ENCODE data around the gene MARCHF3. TPM values are rescaled to one million over a fixed set of nuclear protein-coding genes. Genes with fewer than 3 reads are reported as not detected.

MARCHF3 gene
- total RNA-seq, 1 experiment from 2014 or later, result 16.1 TPM

GRCh38 chr5:126866851-126867636 lies 163.3 kb downstream of the MARCHF3 start:
- no peak for TF ChIP-seq ATF2 (CRISPR knock-in tag; IDR thresholded peaks at IDR 0.05; ENCODE audit: borderline replicate concordance, low read depth)
- no peak for TF ChIP-seq ZNF512 (CRISPR knock-in tag; IDR thresholded peaks at IDR 0.05; ENCODE audit: borderline replicate concordance)
- no peak for TF ChIP-seq ATF6 (CRISPR knock-in tag; IDR thresholded peaks at IDR 0.05)
- TF ChIP-seq SMAD4 (CRISPR knock-in tag; IDR thresholded peaks at IDR 0.05), result no peak
- no peak for TF ChIP-seq RORB (CRISPR knock-in tag; IDR thresholded peaks at IDR 0.05)
- TF ChIP-seq ELF4 (CRISPR knock-in tag; IDR thresholded peaks at IDR 0.05; ENCODE audit: low read depth), result no peak
- TF ChIP-seq, protein P1, sequence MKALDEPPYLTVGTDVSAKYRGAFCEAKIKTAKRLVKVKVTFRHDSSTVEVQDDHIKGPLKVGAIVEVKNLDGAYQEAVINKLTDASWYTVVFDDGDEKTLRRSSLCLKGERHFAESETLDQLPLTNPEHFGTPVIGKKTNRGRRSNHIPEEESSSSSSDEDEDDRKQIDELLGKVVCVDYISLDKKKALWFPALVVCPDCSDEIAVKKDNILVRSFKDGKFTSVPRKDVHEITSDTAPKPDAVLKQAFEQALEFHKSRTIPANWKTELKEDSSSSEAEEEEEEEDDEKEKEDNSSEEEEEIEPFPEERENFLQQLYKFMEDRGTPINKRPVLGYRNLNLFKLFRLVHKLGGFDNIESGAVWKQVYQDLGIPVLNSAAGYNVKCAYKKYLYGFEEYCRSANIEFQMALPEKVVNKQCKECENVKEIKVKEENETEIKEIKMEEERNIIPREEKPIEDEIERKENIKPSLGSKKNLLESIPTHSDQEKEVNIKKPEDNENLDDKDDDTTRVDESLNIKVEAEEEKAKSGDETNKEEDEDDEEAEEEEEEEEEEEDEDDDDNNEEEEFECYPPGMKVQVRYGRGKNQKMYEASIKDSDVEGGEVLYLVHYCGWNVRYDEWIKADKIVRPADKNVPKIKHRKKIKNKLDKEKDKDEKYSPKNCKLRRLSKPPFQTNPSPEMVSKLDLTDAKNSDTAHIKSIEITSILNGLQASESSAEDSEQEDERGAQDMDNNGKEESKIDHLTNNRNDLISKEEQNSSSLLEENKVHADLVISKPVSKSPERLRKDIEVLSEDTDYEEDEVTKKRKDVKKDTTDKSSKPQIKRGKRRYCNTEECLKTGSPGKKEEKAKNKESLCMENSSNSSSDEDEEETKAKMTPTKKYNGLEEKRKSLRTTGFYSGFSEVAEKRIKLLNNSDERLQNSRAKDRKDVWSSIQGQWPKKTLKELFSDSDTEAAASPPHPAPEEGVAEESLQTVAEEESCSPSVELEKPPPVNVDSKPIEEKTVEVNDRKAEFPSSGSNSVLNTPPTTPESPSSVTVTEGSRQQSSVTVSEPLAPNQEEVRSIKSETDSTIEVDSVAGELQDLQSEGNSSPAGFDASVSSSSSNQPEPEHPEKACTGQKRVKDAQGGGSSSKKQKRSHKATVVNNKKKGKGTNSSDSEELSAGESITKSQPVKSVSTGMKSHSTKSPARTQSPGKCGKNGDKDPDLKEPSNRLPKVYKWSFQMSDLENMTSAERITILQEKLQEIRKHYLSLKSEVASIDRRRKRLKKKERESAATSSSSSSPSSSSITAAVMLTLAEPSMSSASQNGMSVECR (CRISPR knock-in tag; IDR thresholded peaks at IDR 0.05; ENCODE audit: borderline replicate concordance), result no peak
- no peak for TF ChIP-seq TCF7 (CRISPR knock-in tag; IDR thresholded peaks at IDR 0.05; ENCODE audit: low read depth)
- TF ChIP-seq IRF1 (CRISPR knock-in tag; IDR thresholded peaks at IDR 0.05), result no peak
- no peak for TF ChIP-seq ETV6 (CRISPR knock-in tag; IDR thresholded peaks at IDR 0.05)
- no peak for TF ChIP-seq ATF1 (CRISPR knock-in tag; IDR thresholded peaks at IDR 0.05)
- no peak for TF ChIP-seq CTCF (IDR thresholded peaks at IDR 0.05)
- no peak for TF ChIP-seq GRHL2 (CRISPR knock-in tag; IDR thresholded peaks at IDR 0.05; ENCODE audit: insufficient replicate concordance, severe bottlenecking)
- no peak for TF ChIP-seq TP53 (CRISPR knock-in tag; IDR thresholded peaks at IDR 0.05)
- no peak for TF ChIP-seq SP1 (CRISPR knock-in tag; conservative IDR thresholded peaks at IDR 0.05)
- no peak for TF ChIP-seq NR3C1 (CRISPR knock-in tag; conservative IDR thresholded peaks at IDR 0.05; ENCODE audit: low read depth)
- no peak for TF ChIP-seq TEAD1 (CRISPR knock-in tag; IDR thresholded peaks at IDR 0.05)
- no peak for TF ChIP-seq SMAD3 (CRISPR knock-in tag; IDR thresholded peaks at IDR 0.05; ENCODE audit: borderline replicate concordance)
- TF ChIP-seq ZNF532 (CRISPR knock-in tag; IDR thresholded peaks at IDR 0.05; ENCODE audit: borderline replicate concordance), result no peak
- ATAC-seq (no peak), DNase-seq (ENCODE audit: low spot score) (no peak)
- peaks cover 18% of the 10 kb centered on the region for H3K4me1 Mint-ChIP-seq
- ChIA-PET POLR2A (interaction anchor here (0.6 kb wide), 1 partner anchor 51 kb away, joined by 4 read pairs; no protein-coding TSS in a partner anchor), CTCF (no interaction called here)
- no peak overlapping the region for H3K4me3 Mint-ChIP-seq
- no peaks in the 10 kb centered on the region for H3K9me3 Mint-ChIP-seq
- H3K36me3 Mint-ChIP-seq, result peaks cover 3% of the 10 kb centered on the region; the same call in 1 of the 2 replicates
- H3K27me3 Mint-ChIP-seq (ENCODE audit: low read depth), result no peaks in the 10 kb centered on the region; the same call in 1 of the 2 replicates
- no peak overlapping the region for H3K27ac Mint-ChIP-seq

Measured in WTC11 (cell line).